GM18867 (cell line): ENCODE results near the gene ST6GALNAC6.
"Not testable (repeated sequence)": the region's sequence is repeated elsewhere in the genome, so short reads cannot be mapped to it uniquely, and the experiment has no call there.

Experiments used
- ATAC-seq: cut with Tn5 transposase; IDR thresholded peaks from one replicate; pipeline ENCODE4 v1.9.1; 2021; ENCODE audit warnings: mild to moderate bottlenecking, moderate library complexity; ENCODE audit not compliant: unreplicated experiment

ST6GALNAC6 gene

DNA sequence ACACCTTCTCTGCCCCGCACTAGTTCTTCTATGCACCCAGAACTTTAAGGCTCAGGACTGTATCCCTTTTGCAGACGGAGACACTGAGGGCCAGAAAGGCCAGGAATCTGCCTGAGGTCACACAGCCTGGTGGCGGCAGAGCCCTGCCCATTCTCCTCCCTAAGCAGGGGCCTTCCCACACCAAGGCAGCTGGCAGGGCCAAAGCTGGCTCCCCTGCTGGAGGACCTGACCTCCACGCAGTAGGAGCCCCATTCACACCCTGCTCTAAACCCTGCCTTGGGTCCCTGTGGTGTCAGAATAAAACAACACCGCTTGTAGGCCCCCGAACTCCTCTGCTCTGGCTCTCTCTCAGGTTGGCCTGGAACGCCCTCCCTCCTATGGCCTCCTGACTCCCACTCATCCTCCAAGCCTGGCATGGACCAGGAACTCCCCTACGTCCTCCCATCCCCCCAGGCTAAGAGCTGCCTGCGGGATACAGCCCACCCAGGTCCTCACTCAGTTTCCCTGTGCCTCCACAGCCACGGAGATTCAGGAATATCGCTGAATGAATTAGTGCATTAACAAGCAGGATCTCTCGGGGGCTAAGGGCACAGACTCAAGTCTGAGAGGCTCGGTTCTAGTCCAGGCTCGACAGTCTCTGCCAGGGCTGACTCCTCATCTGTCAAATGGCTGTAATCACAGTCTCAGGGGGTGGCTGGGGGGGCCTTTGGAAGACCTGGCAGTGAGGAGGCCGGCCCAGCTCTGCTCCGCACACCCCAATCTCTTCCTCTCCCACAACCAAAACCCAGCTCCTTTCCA lies 2.8 kb downstream of the ST6GALNAC6 start:
- ATAC-seq: no peak

- no peak for ATAC-seq
Observed at GRCh38 chr9:127895811-127896210, 3.6 kb downstream of the ST6GALNAC6 start.

GRCh38 chr9:127893392-127893791 lies 6.0 kb downstream of the ST6GALNAC6 start:
- no peak for ATAC-seq

DNA sequence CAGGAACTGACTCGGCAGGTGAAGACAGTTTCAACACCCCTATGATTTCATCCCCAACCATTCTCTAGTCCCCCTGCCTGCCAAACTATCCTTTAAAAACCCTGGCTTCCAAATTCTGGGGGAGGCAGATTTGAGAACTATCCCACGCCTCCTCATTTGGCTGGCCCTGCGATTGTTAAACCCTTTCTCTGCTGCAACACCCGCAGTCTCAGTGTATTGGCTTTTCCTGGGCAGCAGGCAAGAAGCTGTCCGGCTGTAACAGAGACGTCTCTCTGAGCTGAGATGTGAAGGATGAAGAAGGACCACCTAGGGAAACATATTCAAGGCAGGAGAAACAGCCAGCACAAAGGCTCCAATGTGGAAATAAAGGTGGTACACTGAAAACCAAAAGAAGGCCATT lies 6.6 kb downstream of the ST6GALNAC6 start:
- no peak for ATAC-seq

GRCh38 chr9:127890053-127890452 lies 9.3 kb downstream of the ST6GALNAC6 start:
- ATAC-seq: no peak

DNA sequence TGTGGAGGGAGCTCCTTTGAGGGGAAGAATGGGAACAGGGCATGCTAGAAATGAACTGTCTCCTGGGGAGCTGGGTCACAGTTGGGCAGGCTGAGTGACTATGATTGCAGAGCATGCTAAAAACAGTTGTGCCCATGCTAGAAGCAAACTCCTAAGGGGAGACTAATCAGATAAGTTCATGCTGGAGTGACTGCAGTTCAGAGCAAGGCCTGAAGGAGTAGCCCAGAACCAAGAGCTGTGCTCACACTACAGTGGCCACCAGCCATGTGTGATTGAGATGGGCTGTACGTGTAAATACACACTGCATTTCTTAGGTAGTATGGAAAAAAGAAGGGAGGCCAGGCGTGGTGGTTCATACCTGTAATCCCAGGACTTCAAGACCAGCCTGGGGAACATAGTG lies 11.6 kb downstream of the ST6GALNAC6 start:
- no peak for ATAC-seq

- ATAC-seq: no peak
Observed at GRCh38 chr9:127886401-127886972, 12.9 kb downstream of the ST6GALNAC6 start.

DNA sequence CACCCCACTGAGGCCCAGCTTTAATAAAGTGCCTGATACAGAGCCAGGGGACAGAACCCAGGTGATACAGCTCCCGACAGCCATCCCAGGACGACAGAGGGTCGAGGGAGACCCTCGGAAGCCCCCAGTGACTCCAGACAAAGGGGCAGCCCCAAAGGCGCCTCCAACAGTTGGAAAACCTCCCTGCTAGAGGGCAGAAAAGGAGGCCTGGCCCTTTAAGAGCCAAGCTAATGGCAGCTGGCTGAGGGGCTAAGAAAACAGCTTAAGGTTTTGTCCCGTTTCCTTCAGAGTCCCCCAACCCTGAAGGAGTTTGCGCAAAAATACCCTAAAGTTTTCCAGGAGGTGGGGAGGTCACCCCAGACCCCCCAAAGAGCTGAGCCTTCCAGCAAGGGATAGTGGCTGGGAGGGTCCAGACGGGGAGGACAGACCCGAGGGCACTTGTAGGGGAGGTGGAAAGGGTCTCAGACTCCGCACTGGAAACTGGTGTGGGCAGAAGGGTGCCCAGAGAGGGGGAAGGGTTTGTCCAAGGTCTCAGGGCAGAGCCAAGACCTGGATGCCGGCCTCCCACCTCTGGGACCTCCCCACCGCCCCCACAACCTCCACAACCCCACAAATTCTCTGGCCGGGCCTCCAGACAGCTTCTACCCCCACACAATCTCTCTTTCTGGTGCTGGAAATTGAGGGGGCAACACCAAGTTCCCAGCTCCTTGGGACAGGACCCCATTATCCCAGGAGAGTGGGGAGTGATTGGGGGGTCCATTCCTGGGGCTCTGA lies 13.7 kb downstream of the ST6GALNAC6 start:
- ATAC-seq: no peak

DNA sequence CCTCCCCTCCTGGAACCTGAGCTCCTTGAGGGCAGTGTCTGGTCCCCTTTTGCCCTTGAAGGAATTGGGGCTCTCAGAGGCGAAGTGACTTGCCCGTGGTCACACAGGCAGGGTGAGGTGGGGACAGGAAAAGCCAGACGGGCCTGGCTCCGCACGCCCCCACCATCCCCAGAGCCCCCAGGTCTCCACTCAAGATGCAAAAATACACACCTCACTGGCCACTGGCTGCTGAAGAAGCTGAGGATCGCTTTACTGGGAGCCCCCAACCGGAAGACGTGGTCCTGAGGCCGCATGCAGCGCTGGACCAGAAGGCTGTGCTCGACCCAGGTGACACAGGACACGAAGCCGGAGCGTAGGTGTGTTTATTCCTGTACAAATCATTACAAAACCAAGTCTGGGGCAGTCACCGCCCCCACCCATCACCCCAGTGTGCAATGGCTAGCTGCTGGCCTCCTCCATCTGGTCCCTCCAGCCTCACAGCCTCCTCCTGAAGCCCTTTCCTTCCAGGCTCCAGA lies 14.4 kb downstream of the ST6GALNAC6 start:
- no peak for ATAC-seq

DNA sequence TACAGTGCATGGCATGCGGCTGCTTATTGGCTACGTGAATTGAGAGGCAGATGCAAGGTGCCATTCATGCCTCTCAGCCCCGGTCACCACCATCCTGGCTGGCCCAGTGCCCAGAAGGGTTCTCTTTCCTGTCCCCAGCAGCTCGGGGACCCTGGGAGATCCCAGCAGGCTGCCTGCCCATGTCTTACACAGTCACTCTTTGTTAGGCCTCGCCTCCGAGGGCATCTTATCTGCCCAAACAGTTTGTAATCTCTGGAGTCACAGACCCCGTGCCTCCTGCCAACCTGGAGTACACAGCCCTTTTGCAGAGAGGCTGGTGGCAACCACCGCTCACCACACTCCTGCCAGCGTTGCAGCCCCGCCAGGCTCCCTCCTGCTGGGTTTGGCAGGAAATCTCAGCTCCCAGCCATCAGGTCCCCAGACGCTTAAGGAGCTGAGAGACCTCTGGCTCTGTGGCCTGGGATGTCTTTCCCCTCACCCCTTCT lies 14.9 kb downstream of the ST6GALNAC6 start:
- ATAC-seq: no peak

GRCh38 chr9:127883959-127884358 lies 15.4 kb downstream of the ST6GALNAC6 start:
- ATAC-seq: no peak

GRCh38 chr9:127881715-127882114 lies 17.7 kb downstream of the ST6GALNAC6 start:
- not testable (repeated sequence) for ATAC-seq

DNA sequence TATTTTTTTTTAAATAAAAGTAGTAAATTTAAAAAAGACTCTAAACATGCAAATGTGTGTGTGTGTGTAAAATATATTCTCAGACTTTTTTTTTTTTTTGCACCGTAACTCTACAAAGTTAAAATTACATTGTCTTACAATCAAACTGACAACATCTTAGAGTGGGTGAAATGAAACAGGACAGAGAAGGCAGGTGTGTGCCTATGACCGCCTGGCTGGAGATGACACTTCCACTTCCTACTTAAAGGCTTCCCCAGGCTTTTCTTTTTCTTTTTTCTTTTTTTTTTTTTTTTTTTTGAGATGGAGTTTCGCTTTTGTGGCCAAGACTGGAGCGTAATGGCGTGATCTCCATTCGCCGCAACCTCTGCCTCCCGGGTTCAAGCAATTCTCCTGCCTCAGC lies 19.3 kb downstream of the ST6GALNAC6 start:
- ATAC-seq: no peak

GRCh38 chr9:127878652-127879390 lies 20.6 kb downstream of the ST6GALNAC6 start:
- no peak for ATAC-seq

DNA sequence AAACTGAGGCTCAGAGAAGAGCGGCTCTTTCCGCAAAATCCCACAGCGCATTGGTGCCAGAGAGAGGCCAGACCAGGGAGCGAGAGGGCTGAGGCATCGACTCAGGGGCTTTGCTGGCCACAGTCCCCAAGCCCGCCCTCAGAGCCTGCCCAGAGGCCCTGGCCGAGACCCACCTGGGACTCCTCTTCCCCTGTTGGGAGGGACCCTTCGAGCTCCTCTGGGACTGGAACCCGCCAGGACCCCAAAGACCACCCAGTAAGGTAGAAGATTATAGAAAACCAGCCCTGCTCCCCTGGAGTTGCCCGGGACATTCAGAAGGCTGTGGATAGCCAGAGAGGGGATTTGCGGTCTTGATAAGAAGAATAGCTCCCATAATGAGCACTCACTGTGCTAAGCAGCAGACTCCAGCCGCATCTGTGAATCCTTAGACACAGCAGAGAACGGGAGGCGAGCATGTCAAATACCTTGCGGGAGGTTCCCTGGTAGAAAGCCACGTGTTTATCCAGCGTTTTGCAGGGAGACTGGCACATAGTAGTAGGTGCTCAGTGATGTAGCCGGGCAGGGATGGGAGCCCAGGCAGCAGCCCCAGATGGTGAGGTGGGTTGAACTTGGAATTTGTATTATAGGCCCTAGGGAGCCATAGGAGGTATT lies 21.3 kb downstream of the ST6GALNAC6 start:
- ATAC-seq: no peak

- no peak for ATAC-seq
Observed at GRCh38 chr9:127877566-127877998, 21.8 kb downstream of the ST6GALNAC6 start, which contains the start of gene AK1. AK1 (minus strand) TSS chr9:127877675; CDS start chr9:127874617, 3,058 bp downstream.

- no peak for ATAC-seq
Observed at GRCh38 chr9:127876764-127877562, 22.4 kb downstream of the ST6GALNAC6 start.

DNA sequence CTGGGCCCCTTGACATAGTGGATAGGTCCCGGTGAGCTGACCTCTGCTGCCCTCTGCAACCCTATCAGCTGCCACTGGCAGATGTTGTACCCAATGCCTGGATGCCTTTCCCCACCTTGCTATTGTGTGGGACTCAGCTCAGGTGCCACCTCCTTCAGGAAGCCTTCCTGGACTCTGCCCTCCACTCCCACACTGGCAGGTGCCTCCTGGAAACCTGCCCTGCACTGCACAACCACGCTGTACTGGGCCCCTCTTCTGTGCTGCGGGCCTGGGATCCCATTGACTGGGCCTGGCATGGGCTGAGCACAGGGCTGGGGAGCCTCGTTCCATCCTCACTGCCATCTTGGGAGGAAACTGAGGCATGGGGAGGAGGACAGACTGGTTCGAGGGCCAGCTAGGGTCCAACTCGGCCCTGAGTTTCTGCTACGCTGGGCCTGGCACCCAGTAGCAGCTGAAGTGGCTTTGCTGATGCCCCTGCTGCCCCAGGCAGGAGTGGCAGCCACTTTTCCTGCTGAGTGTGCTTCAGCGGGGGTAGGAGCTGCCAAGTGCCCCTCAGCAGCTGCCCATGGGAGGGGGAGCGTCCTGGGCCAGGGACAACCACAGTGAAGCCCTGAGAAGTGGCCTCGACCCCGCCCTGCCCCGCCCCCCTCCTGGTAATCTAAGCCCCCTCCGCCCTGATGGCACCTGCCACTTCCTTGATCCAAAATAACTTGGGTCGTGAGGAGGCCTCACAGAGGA lies 23.2 kb downstream of the ST6GALNAC6 start:
- ATAC-seq: no peak
